ENCODE results near the gene SLC24A4.

DNA sequence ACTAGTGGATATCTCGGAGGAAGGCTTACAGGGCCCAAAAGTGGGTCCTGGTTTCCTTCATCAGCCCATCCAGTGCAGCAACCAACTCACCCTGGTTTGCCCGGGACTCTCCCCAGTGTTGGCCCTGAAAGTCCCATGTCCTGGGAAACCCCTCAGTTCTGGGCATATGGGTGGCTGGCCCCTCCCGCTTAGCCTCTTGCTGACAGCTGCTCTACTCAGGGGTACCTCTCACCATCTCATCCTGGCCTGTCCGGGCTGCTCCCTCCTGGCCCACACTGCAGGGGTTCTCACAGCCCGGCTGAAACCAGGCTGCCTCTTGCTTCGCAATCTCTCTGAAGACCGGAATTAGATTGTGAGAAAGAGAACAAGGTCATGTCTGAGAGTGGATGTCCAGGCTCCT is 48.9 kb upstream of the SLC24A4 start:
- TF ChIP-seq CTCF (IDR thresholded peaks at IDR 0.05; ENCODE audit: insufficient read depth, low read length) = no peak
- TF ChIP-seq SPI1 (IDR thresholded peaks at IDR 0.05; ENCODE audit: borderline replicate concordance, low read depth) = no peak
- TF ChIP-seq, protein P1, sequence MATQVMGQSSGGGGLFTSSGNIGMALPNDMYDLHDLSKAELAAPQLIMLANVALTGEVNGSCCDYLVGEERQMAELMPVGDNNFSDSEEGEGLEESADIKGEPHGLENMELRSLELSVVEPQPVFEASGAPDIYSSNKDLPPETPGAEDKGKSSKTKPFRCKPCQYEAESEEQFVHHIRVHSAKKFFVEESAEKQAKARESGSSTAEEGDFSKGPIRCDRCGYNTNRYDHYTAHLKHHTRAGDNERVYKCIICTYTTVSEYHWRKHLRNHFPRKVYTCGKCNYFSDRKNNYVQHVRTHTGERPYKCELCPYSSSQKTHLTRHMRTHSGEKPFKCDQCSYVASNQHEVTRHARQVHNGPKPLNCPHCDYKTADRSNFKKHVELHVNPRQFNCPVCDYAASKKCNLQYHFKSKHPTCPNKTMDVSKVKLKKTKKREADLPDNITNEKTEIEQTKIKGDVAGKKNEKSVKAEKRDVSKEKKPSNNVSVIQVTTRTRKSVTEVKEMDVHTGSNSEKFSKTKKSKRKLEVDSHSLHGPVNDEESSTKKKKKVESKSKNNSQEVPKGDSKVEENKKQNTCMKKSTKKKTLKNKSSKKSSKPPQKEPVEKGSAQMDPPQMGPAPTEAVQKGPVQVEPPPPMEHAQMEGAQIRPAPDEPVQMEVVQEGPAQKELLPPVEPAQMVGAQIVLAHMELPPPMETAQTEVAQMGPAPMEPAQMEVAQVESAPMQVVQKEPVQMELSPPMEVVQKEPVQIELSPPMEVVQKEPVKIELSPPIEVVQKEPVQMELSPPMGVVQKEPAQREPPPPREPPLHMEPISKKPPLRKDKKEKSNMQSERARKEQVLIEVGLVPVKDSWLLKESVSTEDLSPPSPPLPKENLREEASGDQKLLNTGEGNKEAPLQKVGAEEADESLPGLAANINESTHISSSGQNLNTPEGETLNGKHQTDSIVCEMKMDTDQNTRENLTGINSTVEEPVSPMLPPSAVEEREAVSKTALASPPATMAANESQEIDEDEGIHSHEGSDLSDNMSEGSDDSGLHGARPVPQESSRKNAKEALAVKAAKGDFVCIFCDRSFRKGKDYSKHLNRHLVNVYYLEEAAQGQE (IDR thresholded peaks at IDR 0.05; ENCODE audit: insufficient replicate concordance, low read depth) = no peak
